ENCODE results near the gene AGFG2.

Gene AGFG2

DNA sequence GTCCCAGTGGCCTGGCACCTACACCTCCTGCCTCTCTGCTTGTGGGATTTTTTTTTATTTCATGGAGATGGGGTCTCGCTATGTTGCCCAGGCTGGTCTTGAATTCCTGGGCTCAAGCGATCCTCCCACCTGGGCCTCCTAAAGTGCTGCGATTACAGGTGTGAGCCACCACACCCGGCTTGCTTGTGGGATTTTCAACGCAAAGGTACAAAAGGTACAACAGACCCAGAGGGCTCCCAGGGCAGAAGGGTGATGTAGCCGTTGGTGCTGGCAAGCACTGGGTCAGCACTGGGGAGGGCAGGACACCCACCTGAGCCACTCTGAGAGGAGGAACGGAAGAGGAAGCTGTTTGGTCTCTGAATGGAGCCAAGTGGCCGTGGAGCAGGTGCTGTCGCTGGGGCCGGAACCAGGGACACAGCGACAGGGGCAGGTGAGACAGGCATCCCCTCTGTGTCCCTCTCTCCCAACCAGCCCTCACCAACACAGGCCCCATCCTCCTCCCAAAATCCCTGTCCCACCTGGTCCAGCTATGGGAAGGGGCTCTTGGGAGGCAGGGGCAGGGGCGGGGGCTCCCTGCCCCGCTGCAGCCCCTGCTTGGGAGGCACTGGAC, 37.5 kb downstream of the AGFG2 start:
- ATAC-seq, result no peak
- no peak for TF ChIP-seq ZNF565 (CRISPR knock-in tag; conservative IDR thresholded peaks at IDR 0.05; ENCODE audit: low read depth)
- TF ChIP-seq BACH2 (CRISPR knock-in tag; IDR thresholded peaks at IDR 0.05; ENCODE audit: borderline replicate concordance), result no peak
- no peak for TF ChIP-seq ZC3H10 (CRISPR knock-in tag; IDR thresholded peaks at IDR 0.05)
- TF ChIP-seq TCF4 (CRISPR knock-in tag; IDR thresholded peaks at IDR 0.05; ENCODE audit: borderline replicate concordance), result no peak
- no peak for TF ChIP-seq ZNF70 (CRISPR knock-in tag; IDR thresholded peaks at IDR 0.05)
- no peak for TF ChIP-seq ISL1 (CRISPR knock-in tag; IDR thresholded peaks at IDR 0.05)
- TF ChIP-seq RARB (CRISPR knock-in tag; IDR thresholded peaks at IDR 0.05), result no peak
- no peak for TF ChIP-seq TOX (CRISPR knock-in tag; IDR thresholded peaks at IDR 0.05; ENCODE audit: borderline replicate concordance)
- no peak for TF ChIP-seq OSR1 (CRISPR knock-in tag; IDR thresholded peaks at IDR 0.05)
- TF ChIP-seq, protein P1, sequence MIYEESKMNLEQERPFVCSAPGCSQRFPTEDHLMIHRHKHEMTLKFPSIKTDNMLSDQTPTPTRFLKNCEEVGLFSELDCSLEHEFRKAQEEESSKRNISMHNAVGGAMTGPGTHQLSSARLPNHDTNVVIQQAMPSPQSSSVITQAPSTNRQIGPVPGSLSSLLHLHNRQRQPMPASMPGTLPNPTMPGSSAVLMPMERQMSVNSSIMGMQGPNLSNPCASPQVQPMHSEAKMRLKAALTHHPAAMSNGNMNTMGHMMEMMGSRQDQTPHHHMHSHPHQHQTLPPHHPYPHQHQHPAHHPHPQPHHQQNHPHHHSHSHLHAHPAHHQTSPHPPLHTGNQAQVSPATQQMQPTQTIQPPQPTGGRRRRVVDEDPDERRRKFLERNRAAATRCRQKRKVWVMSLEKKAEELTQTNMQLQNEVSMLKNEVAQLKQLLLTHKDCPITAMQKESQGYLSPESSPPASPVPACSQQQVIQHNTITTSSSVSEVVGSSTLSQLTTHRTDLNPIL (CRISPR knock-in tag; IDR thresholded peaks at IDR 0.05; ENCODE audit: low read depth), result no peak

- TF ChIP-seq ZNF565 (CRISPR knock-in tag; conservative IDR thresholded peaks at IDR 0.05; ENCODE audit: low read depth) (no peak), OSR1 (CRISPR knock-in tag; IDR thresholded peaks at IDR 0.05) (no peak), ZFP30 (CRISPR knock-in tag; IDR thresholded peaks at IDR 0.05) (no peak), ARNTL (CRISPR knock-in tag; IDR thresholded peaks at IDR 0.05; ENCODE audit: borderline replicate concordance, low read depth) (no peak), CSDC2 (CRISPR knock-in tag; IDR thresholded peaks at IDR 0.05) (no peak)
Measured at GRCh38 chr7:100577103-100577502, 38.1 kb downstream of the AGFG2 start.

DNA sequence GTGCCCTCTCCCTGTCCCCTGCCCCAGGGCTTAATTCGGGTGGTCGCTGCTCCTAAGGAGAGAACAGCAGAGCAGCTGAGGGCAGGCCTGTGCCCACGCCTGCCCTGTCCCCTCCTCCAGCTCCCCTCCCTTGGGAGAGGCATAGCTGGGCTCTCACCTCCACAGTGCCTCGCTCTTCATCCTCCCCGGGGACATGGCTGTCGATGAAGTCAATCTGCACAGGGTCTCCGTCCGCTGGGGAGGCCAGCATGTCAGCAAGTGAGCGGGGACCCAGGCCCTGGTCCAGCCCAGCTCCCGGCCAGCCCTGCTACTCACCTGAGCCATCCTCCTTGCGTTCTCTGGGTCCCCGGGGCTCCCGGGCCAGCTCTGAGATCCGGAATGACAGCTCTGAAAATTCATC, 38.5 kb downstream of the AGFG2 start:
- ATAC-seq, result no peak
- TF ChIP-seq ZFP30 (CRISPR knock-in tag; IDR thresholded peaks at IDR 0.05), result no peak
- no peak for TF ChIP-seq OSR1 (CRISPR knock-in tag; IDR thresholded peaks at IDR 0.05)
- TF ChIP-seq, protein P2, sequence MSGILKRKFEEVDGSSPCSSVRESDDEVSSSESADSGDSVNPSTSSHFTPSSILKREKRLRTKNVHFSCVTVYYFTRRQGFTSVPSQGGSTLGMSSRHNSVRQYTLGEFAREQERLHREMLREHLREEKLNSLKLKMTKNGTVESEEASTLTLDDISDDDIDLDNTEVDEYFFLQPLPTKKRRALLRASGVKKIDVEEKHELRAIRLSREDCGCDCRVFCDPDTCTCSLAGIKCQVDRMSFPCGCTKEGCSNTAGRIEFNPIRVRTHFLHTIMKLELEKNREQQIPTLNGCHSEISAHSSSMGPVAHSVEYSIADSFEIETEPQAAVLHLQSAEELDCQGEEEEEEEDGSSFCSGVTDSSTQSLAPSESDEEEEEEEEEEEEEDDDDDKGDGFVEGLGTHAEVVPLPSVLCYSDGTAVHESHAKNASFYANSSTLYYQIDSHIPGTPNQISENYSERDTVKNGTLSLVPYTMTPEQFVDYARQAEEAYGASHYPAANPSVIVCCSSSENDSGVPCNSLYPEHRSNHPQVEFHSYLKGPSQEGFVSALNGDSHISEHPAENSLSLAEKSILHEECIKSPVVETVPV (CRISPR knock-in tag; IDR thresholded peaks at IDR 0.05), result no peak
- TF ChIP-seq, protein P1 (CRISPR knock-in tag; IDR thresholded peaks at IDR 0.05; ENCODE audit: low read depth), result no peak
- TF ChIP-seq RARB (CRISPR knock-in tag; IDR thresholded peaks at IDR 0.05), result no peak
- TF ChIP-seq, protein P3, sequence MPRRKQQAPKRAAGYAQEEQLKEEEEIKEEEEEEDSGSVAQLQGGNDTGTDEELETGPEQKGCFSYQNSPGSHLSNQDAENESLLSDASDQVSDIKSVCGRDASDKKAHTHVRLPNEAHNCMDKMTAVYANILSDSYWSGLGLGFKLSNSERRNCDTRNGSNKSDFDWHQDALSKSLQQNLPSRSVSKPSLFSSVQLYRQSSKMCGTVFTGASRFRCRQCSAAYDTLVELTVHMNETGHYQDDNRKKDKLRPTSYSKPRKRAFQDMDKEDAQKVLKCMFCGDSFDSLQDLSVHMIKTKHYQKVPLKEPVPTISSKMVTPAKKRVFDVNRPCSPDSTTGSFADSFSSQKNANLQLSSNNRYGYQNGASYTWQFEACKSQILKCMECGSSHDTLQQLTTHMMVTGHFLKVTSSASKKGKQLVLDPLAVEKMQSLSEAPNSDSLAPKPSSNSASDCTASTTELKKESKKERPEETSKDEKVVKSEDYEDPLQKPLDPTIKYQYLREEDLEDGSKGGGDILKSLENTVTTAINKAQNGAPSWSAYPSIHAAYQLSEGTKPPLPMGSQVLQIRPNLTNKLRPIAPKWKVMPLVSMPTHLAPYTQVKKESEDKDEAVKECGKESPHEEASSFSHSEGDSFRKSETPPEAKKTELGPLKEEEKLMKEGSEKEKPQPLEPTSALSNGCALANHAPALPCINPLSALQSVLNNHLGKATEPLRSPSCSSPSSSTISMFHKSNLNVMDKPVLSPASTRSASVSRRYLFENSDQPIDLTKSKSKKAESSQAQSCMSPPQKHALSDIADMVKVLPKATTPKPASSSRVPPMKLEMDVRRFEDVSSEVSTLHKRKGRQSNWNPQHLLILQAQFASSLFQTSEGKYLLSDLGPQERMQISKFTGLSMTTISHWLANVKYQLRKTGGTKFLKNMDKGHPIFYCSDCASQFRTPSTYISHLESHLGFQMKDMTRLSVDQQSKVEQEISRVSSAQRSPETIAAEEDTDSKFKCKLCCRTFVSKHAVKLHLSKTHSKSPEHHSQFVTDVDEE (CRISPR knock-in tag; IDR thresholded peaks at IDR 0.05), result no peak
- TF ChIP-seq CSDC2 (CRISPR knock-in tag; IDR thresholded peaks at IDR 0.05), result no peak
- no peak for TF ChIP-seq GLIS3 (CRISPR knock-in tag; IDR thresholded peaks at IDR 0.05)
- TF ChIP-seq ZFP3 (CRISPR knock-in tag; IDR thresholded peaks at IDR 0.05), result no peak
- TF ChIP-seq ZNF565 (CRISPR knock-in tag; conservative IDR thresholded peaks at IDR 0.05; ENCODE audit: low read depth), result no peak
- no peak for TF ChIP-seq PPARA (CRISPR knock-in tag; IDR thresholded peaks at IDR 0.05; ENCODE audit: borderline replicate concordance)
- TF ChIP-seq, protein P4, sequence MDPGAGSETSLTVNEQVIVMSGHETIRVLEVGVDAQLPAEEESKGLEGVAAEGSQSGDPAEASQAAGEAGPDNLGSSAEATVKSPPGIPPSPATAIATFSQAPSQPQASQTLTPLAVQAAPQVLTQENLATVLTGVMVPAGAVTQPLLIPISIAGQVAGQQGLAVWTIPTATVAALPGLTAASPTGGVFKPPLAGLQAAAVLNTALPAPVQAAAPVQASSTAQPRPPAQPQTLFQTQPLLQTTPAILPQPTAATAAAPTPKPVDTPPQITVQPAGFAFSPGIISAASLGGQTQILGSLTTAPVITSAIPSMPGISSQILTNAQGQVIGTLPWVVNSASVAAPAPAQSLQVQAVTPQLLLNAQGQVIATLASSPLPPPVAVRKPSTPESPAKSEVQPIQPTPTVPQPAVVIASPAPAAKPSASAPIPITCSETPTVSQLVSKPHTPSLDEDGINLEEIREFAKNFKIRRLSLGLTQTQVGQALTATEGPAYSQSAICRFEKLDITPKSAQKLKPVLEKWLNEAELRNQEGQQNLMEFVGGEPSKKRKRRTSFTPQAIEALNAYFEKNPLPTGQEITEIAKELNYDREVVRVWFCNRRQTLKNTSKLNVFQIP (CRISPR knock-in tag; IDR thresholded peaks at IDR 0.05; ENCODE audit: borderline replicate concordance, low read depth), result no peak
- no peak for TF ChIP-seq PATZ1 (CRISPR knock-in tag; IDR thresholded peaks at IDR 0.05; ENCODE audit: borderline replicate concordance)
- no peak for TF ChIP-seq TCF4 (CRISPR knock-in tag; IDR thresholded peaks at IDR 0.05; ENCODE audit: borderline replicate concordance)
- no peak for TF ChIP-seq ARNTL (CRISPR knock-in tag; IDR thresholded peaks at IDR 0.05; ENCODE audit: borderline replicate concordance, low read depth)
- no peak for TF ChIP-seq ISL1 (CRISPR knock-in tag; IDR thresholded peaks at IDR 0.05)
- TF ChIP-seq ESRRG (CRISPR knock-in tag; IDR thresholded peaks at IDR 0.05), result no peak
- no peak for TF ChIP-seq BACH2 (CRISPR knock-in tag; IDR thresholded peaks at IDR 0.05; ENCODE audit: borderline replicate concordance)
- no peak for TF ChIP-seq ZNF70 (CRISPR knock-in tag; IDR thresholded peaks at IDR 0.05)
- no peak for TF ChIP-seq ZC3H10 (CRISPR knock-in tag; IDR thresholded peaks at IDR 0.05)

More at GRCh38 chr7:100577103-100577502, 38.1 kb downstream of the AGFG2 start:
- ATAC-seq, result no peak

Data from SK-N-SH treated with all-trans-retinoic acid at 6 μM for 48 hours (cell line).